Panc1 (cell line): ENCODE results near the gene FHIT. TPM values are rescaled to one million over a fixed set of nuclear protein-coding genes. Genes with fewer than 3 reads are reported as not detected.

Source experiments
- ATAC-seq: fragments of 200-7000 bp; cut with Tn5 transposase; 2 replicates; pipeline ENCODE4 v1.9.1; 2020; ENCODE audit warnings: mild to moderate bottlenecking, moderate library complexity
- BruUV-seq: library from RNA; stranded (reverse); fragments of 400-500 nt; replicated peaks from 2 replicates; lab custom pipeline; 2021; lab: Mats Ljungman, UMichigan
- CTCF ChIA-PET: fragments of 300-600 bp; sonication (Branson Sonifier 250); formaldehyde crosslinking; loops from one replicate; lab custom pipeline; 2022; ENCODE audit warnings: antibody characterized with exemption; lab: Charles Lee
- POLR2A ChIA-PET: fragments of 300-600 bp; sonication (Branson Sonifier 250); formaldehyde crosslinking; loops from one replicate; lab custom pipeline; 2022; ENCODE audit warnings: antibody characterized with exemption; lab: Charles Lee
- DNase-seq: peaks from one replicate; pipeline ENCODE4 v3.0.0-alpha.2; 2010; ENCODE audit warnings: low read depth, low spot score
- H3K27ac ChIP-seq: 2 replicates; pipeline ENCODE4 v1.5.1; 2011; ENCODE audit warnings: mild to moderate bottlenecking, low read length, inconsistent platforms
- H3K27me3 ChIP-seq: fragments of 200-500 bp; sonication (Bioruptor generic); 2 replicates; pipeline ENCODE4 v1.6.0; 2014; ENCODE audit warnings: low read length, inconsistent platforms; ENCODE audit not compliant: control insufficient read depth, insufficient read depth
- H3K36me3 ChIP-seq: fragments of 200-500 bp; sonication (Bioruptor generic); 2 replicates; pipeline ENCODE4 v1.5.1; 2014; ENCODE audit warnings: inconsistent platforms, mild to moderate bottlenecking, low read length, moderate library complexity; ENCODE audit not compliant: control insufficient read depth, insufficient read depth
- H3K4me1 ChIP-seq: 2 replicates; pipeline ENCODE4 v1.5.1; 2011; ENCODE audit warnings: inconsistent platforms, mild to moderate bottlenecking, low read length, moderate library complexity; ENCODE audit not compliant: control insufficient read depth, insufficient read depth
- H3K4me3 ChIP-seq, 2 experiments: 2 replicates each; pipeline ENCODE4 v1.5.1; 2011 to 2012; ENCODE audit warnings: low read depth in 2 of 2, low read length in 2 of 2, mild to moderate bottlenecking in 2 of 2, inconsistent platforms in 1 of 2, moderate library complexity in 1 of 2
- H3K9me3 ChIP-seq: fragments of 200-500 bp; sonication (Bioruptor generic); 2 replicates; pipeline ENCODE4 v1.5.1; 2014; ENCODE audit warnings: low read depth, mild to moderate bottlenecking, inconsistent platforms, low read length, moderate library complexity; ENCODE audit not compliant: control insufficient read depth, insufficient read depth
- CTCF ChIP-seq: fragments of 450-650 bp; IDR thresholded peaks from 2 replicates; pipeline ENCODE4 v1.5.1; 2017; ENCODE audit warnings: mild to moderate bottlenecking
- POLR2AphosphoS5 ChIP-seq: IDR thresholded peaks from 2 replicates; pipeline ENCODE4 v1.6.1; 2012; ENCODE audit warnings: mild to moderate bottlenecking, low read depth, low read length, moderate library complexity
- REST ChIP-seq, 2 experiments: IDR thresholded peaks; 2 replicates each; pipeline ENCODE4 v1.6.1; 2011 to 2012; ENCODE audit warnings: low read depth in 2 of 2, control low read depth in 1 of 2, low read length in 1 of 2, mild to moderate bottlenecking in 1 of 2, moderate library complexity in 1 of 2; ENCODE audit not compliant: insufficient read depth in 1 of 2
- SIN3A ChIP-seq: IDR thresholded peaks from 2 replicates; pipeline ENCODE4 v1.6.1; 2012; ENCODE audit warnings: low read depth, mild to moderate bottlenecking, low read length, moderate library complexity, borderline replicate concordance; ENCODE audit not compliant: insufficient read depth
- TCF7L2 ChIP-seq: IDR thresholded peaks from 2 replicates; pipeline ENCODE4 v1.6.1; 2011; ENCODE audit warnings: mild to moderate bottlenecking, low read depth, low read length, inconsistent platforms
- in situ Hi-C: cut with HindIII; loops from 2 replicates; pipeline ENCODE4 v1.10.0; 2016; ENCODE audit warnings: low sequenced_read_pairs, low pct_unique_long_range_greater_than_20kb
- intact Hi-C: fragments of 100-400 bp; cut with micrococcal nuclease; formaldehyde crosslinking; loops from one replicate; pipeline ENCODE4 v1.10.0; 2022; ENCODE audit not compliant: unreplicated experiment
- total RNA-seq: library from RNA; stranded (reverse); gene quantifications from one replicate; pipeline ENCODE4 v1.2.1, GENCODE V29; 2021; ENCODE audit not compliant: unreplicated experiment

The FHIT gene
- total RNA-seq, 1 experiment from 2014 or later = 2.2 TPM

GRCh38 chr3:59997583-59997982 is 1253.7 kb downstream of the FHIT start:
- no peak for ATAC-seq
- CTCF ChIA-PET = no interaction called here
- H3K27me3 ChIP-seq = no peaks in the 10 kb centered on the region

GRCh38 chr3:59996056-59996455 is 1255.2 kb downstream of the FHIT start:
- no TSS peak for BruUV-seq
- ChIA-PET POLR2A (no interaction called here), CTCF (no interaction called here)
- ATAC-seq (no peak), DNase-seq (no peak)
- Histone ChIP-seq H3K4me3 (no peak overlapping the region), H3K9me3 (no peaks in the 10 kb centered on the region), H3K4me1 (no peaks in the 10 kb centered on the region), H3K36me3 (no peaks in the 10 kb centered on the region), H3K27ac (no peak overlapping the region), H3K27me3 (no peaks in the 10 kb centered on the region)
- TF ChIP-seq REST (IDR thresholded peaks at IDR 0.05; ENCODE audit: insufficient read depth in 1 of 2, low read depth in 2 of 2, low read length in 1 of 2) = no peak
- TF ChIP-seq TCF7L2 = no peak
- no peak for TF ChIP-seq SIN3A
- intact Hi-C loops = no loop called here
- in situ Hi-C loops = no loop called here

More at GRCh38 chr3:59997583-59997982, 1253.7 kb downstream of the FHIT start:
- no TSS peak for BruUV-seq
- Histone ChIP-seq H3K4me1 (no peaks in the 10 kb centered on the region), H3K27ac (no peak overlapping the region), H3K4me3 (no peak overlapping the region), H3K36me3 (no peaks in the 10 kb centered on the region), H3K9me3 (no peaks in the 10 kb centered on the region)
- POLR2A ChIA-PET = no interaction called here
- in situ Hi-C loops (no loop called here), intact Hi-C loops (no loop called here)
- no peak for DNase-seq
- no peak for TF ChIP-seq TCF7L2
- TF ChIP-seq SIN3A = no peak
- no peak for TF ChIP-seq CTCF
- TF ChIP-seq REST (IDR thresholded peaks at IDR 0.05; ENCODE audit: insufficient read depth in 1 of 2, low read depth in 2 of 2, low read length in 1 of 2) = no peak
- TF ChIP-seq POLR2AphosphoS5 = no peak
